ENCODE results near the gene FSIP1.

FSIP1 gene

GRCh38 chr15:39581242-39581792 is 201.3 kb downstream of the FSIP1 start:
- H3K4me3 ChIP-seq (ENCODE audit: low read depth, low read length): peak overlapping the region; percentile 84
- DNase-seq (ENCODE audit: low read depth): no peak

GRCh38 chr15:39580485-39581241 is 202.0 kb downstream of the FSIP1 start, which contains the start of gene THBS1:
Gene THBS1, plus strand, starts transcription at chr15:39581079. Its CDS starts 779 bp downstream, at chr15:39581858.
- peak; percentile 90 for DNase-seq (ENCODE audit: low read depth)
- peak within 1 kb of the TSS; percentile 84 for H3K4me3 ChIP-seq (ENCODE audit: low read depth, low read length)

GRCh38 chr15:39580117-39580484 is 202.5 kb downstream of the FSIP1 start:
- DNase-seq (ENCODE audit: low read depth): peak; percentile 91
- peak overlapping the region; percentile 84 for H3K4me3 ChIP-seq (ENCODE audit: low read depth, low read length)

- DNase-seq (ENCODE audit: low read depth): peak; percentile 90
- H3K4me3 ChIP-seq (ENCODE audit: low read depth, low read length): peak overlapping the region; percentile 84
Measured at GRCh38 chr15:39579487-39580116, 203.0 kb downstream of the FSIP1 start.

GRCh38 chr15:39578851-39579486 is 203.7 kb downstream of the FSIP1 start:
- no peak for DNase-seq (ENCODE audit: low read depth)
- peak overlapping the region; percentile 84 for H3K4me3 ChIP-seq (ENCODE audit: low read depth, low read length)

- no peak for DNase-seq (ENCODE audit: low read depth)
- H3K4me3 ChIP-seq (ENCODE audit: low read depth, low read length): no peak overlapping the region
Measured at GRCh38 chr15:39575180-39575579, 207.5 kb downstream of the FSIP1 start.

- no peak for DNase-seq (ENCODE audit: low read depth)
- H3K4me3 ChIP-seq (ENCODE audit: low read depth, low read length): no peak overlapping the region
Measured at GRCh38 chr15:39574427-39574826, 208.2 kb downstream of the FSIP1 start.

- DNase-seq (ENCODE audit: low read depth): no peak
- H3K4me3 ChIP-seq (ENCODE audit: low read depth, low read length): no peak overlapping the region
Measured at GRCh38 chr15:39573844-39574243, 208.8 kb downstream of the FSIP1 start.

- H3K4me3 ChIP-seq (ENCODE audit: low read depth, low read length): no peak overlapping the region
- no peak for DNase-seq (ENCODE audit: low read depth)
Measured at GRCh38 chr15:39573287-39573686, 209.4 kb downstream of the FSIP1 start.

GRCh38 chr15:39565851-39566250 is 216.8 kb downstream of the FSIP1 start:
- no peak for DNase-seq (ENCODE audit: low read depth)
- H3K4me3 ChIP-seq (ENCODE audit: low read depth, low read length): no peak overlapping the region

GRCh38 chr15:39564972-39565665 is 217.5 kb downstream of the FSIP1 start:
- H3K4me3 ChIP-seq (ENCODE audit: low read depth, low read length): no peak overlapping the region
- no peak for DNase-seq (ENCODE audit: low read depth)

GRCh38 chr15:39558421-39558820 is 224.2 kb downstream of the FSIP1 start:
- DNase-seq (ENCODE audit: low read depth): no peak
- H3K4me3 ChIP-seq (ENCODE audit: low read depth, low read length): no peak overlapping the region

GRCh38 chr15:39556461-39556860 is 226.2 kb downstream of the FSIP1 start:
- no peak for DNase-seq (ENCODE audit: low read depth)
- no peak overlapping the region for H3K4me3 ChIP-seq (ENCODE audit: low read depth, low read length)

GRCh38 chr15:39555885-39556284 is 226.8 kb downstream of the FSIP1 start:
- no peak for DNase-seq (ENCODE audit: low read depth)
- H3K4me3 ChIP-seq (ENCODE audit: low read depth, low read length): no peak overlapping the region

- H3K4me3 ChIP-seq (ENCODE audit: low read depth, low read length): no peak overlapping the region
- DNase-seq (ENCODE audit: low read depth): no peak
Measured at GRCh38 chr15:39554746-39555387, 227.8 kb downstream of the FSIP1 start.

GRCh38 chr15:39553947-39554693 is 228.5 kb downstream of the FSIP1 start:
- no peak overlapping the region for H3K4me3 ChIP-seq (ENCODE audit: low read depth, low read length)
- no peak for DNase-seq (ENCODE audit: low read depth)

- no peak for DNase-seq (ENCODE audit: low read depth)
- H3K4me3 ChIP-seq (ENCODE audit: low read depth, low read length): no peak overlapping the region
Measured at GRCh38 chr15:39552556-39552955, 230.1 kb downstream of the FSIP1 start.

GRCh38 chr15:39551476-39551875 is 231.2 kb downstream of the FSIP1 start:
- H3K4me3 ChIP-seq (ENCODE audit: low read depth, low read length): no peak overlapping the region
- no peak for DNase-seq (ENCODE audit: low read depth)
